COLO668 (cell line): ENCODE data around the gene TK1.
"Not testable (repeated sequence)": the region's sequence is repeated elsewhere in the genome, so short reads cannot be mapped to it uniquely, and the experiment has no call there.

ENCODE experiments used
- DNase-seq: peaks from one replicate; lab custom pipeline; 2025; ENCODE audit not compliant: unreplicated experiment; lab: John Stamatoyannopoulos, UW

TK1 gene, protein sequence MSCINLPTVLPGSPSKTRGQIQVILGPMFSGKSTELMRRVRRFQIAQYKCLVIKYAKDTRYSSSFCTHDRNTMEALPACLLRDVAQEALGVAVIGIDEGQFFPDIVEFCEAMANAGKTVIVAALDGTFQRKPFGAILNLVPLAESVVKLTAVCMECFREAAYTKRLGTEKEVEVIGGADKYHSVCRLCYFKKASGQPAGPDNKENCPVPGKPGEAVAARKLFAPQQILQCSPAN

DNA sequence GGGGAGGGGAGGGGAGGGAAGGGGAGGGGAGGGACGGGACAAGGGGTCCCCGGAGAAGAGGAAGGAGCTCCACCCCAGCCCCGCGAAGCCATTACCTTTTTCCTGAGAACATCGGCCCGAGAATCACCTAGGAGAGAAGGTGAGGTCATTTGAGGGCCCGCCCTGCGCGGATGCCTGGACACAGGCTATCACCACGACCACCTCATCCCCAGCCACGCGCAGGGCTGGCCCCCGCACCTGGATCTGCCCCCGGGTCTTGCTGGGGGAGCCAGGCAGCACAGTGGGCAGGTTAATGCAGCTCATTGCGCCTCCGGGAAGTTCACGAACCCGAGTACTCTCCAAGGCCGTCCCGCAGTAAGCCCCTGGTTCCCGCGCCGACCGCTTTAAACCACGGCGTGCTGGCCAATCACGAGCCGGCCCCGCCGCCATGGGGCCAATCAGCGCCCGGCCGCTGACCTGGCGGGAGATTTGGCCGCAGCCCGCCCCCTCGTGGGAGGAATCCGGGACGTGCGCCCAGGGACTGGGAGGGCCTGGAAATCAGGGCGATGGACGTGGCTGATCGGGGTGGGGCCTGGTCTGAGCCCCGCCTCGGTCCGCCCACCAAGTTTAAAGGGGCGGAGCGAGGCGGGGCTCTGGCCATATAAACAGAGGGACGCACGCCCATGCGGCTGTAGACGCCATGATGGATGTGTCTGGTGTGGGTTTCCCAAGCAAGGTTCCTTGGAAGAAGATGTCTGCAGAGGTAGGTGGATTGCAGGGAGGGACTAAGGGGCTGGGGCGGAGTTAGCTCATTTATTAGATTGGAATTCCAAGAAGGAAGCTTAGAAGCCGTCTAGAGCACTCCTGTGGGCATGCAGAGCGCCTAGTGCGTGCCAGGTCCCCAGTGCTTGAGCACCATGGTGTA lies at the start of gene TK1, which contains the start of gene AFMID:
TK1 (minus strand) TSS at position 361 of the 904 bp plus-strand sequence; CDS start at position 303, 58 bp downstream.
AFMID (plus strand) TSS at position 671 of the 904 bp plus-strand sequence; CDS start at position 680, 9 bp downstream.
- peak; percentile 94 for DNase-seq

DNA sequence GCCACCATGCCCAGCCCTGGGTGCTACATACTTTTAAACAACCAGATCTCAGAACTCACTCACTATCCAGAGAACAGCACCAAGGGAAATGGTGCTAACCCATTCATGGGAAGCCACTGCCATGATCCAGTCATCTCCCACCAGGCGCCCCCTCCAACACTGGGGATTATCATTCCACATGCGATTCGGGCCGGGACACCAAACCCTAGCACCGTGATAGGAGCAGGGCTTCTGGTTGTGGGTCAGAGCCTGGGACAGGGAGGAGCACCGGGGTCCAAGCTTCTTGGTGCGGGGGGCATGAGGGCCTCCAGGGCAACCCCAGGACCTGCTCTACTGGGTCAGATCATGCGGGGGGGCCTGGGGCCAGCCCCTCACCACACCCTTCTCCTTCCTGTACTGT lies 49.0 kb upstream of the TK1 start:
- no peak for DNase-seq

DNA sequence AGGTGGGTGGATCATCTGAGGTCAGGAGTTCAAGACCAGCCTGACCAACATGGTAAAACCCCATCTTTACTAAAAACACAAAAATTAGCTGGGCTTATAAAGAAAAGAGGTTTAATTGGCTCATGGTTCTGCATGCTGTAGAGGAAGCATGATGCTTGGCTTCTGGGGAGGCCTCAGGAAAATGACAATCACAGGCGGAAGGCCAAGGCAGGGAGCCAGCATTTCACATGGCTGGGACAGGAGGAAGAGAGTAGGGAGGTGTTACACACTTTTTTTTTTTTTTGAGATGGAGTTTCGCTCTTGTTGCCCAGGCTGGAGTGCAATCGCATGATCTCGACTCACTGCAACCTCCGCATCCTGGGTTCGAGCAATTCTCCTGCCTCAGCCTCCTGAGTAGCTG lies 48.2 kb upstream of the TK1 start:
- not testable (repeated sequence) for DNase-seq

DNA sequence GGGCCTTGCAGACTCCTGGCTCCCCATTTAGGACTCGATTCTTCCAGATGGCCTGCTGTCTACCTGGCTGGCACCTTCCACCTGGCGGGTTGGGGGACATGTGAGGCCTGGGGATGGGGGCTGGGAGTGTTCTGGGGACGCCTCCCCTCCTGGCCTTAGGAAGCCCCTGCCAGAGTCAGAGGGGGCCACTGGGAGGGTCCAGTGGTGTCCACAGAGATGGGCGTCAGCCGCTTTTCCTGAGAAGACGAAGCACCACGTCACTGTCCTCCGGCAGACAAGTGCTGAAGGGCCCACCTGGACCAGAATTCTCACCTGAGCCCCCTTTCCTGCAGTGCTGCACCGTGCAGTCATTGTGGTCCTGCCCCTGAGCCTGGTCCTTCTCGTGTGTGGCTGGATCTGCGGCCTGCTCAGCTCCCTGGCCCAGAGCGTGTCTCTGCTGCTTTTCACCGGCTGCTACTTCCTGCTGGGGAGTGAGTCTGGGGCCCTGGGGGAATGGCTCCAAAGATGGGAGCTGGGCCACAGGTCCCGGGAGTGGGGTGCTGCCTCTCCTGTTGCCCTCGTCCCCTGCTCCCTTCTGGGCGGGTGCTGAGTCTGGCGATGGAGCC lies 47.5 kb upstream of the TK1 start:
- no peak for DNase-seq

DNA sequence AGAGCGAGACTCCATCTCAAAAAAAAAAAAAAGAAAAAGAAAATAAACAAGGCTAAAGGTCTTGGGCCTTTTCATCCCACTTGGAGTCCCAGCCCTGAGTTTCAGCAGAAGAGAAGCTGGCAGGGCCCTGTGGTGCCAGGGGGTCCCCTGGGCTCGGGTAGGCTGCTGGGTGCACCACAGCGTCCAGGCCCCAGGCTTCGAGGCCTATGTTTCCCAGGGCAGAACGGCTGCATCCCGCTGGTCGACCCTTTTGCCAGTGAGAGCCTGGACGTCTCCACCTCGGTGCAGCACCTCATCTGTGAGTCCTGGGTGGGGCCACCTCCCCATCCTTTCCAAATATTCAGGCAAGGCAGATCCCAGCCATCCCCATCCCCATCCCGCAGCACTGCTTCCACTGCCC lies 46.8 kb upstream of the TK1 start:
- DNase-seq, result no peak

DNA sequence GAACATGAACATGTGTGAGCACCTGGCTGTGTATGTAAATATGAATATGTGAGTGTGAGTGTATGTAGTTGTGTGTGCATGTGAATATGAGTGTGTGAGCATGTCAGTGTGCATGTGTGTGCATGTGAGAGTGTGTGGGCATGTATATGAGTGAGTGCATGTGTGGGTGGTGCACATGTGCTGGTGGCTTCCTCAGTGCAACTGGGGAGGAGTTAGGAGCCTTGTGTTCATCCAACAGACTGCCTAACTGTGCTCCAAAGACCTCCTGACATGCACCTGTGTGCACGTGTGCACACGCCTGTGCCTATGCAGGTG lies 46.0 kb upstream of the TK1 start:
- DNase-seq, result no peak

DNA sequence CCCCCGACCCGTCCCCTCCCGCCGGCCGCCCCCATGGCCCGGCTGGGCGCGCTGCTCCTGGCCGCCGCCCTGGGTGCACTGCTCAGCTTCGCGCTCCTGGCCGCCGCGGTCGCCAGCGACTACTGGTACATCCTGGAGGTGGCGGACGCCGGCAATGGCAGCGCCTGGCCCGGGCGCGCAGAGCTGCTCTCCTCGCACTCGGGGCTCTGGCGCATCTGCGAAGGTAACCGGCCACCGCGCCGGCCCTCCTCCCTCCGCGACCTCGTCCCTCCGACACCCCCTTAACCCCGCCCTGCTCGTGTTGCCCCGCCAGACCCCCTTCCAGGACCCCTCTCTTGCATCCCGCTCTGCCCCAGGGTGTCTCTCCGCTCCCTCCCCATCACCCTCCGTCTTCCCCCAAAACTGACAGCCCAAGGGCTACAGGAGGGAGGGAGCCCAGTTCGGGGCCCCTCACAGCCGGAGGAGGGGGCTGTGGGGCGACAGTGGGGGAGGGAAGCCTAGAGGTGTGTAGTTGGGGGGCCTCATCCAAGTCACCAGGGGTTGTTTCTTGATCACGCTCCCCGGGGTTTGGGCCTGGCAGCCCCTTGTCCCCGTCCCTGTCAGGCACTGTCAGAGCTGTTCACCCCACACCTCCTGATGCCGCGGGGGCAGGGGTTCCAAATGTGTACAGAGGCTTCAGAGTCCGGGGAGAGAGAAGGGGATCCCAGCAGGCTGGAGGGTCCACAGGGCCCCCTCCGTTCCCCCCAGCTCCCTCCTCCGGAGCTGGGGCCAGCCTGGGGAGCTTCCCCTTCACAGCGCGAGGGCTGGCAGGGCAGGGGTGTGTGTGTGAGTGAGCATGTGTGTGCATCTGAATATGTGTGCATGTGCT lies 45.4 kb upstream of the TK1 start:
- peak; percentile 11 for DNase-seq

DNA sequence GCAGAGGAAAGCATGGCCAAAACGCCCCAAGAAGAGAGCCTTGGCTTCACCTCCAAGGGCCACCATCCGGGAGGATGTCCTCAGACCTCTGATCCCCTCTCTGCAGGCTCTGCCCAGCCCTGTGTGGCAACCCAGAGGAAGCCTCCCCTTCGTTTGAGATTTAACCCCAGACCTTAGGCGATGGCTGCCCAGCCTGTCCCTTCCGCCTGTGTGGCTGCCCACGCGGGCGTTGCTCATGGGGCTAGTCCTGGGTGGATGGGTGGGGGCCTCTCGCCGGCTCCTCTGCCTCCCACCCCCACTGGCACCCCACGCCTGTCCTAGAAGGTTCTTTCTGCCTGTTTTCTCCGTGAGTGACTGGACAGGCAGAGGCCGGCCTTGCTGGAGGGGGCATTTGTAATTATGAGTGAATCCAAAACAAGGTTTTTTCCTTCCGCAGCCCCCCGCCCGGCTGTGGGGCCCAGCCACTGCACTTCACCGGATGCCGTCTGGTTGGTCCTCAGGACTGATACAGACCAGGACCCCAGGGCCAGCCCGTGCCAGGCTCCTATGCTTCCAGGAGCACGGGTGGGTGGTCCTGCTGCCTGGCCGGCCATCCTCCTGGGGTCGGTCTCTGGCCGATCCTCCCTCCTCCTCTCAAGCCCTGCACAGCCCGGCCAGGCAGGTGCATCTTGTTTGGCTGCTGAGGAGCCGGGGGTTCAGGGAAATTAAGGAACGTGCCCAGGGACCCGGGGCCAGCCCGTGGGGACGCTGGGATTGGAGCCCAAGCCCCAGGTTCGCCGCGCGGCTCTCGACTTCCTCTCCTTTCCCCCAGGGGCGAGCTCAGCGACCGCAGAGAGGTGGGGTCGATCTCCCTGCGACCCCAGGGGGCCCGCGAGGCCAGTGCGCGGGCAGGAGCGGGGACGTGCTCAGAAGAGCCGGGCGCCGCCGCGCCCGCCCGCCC lies 44.4 kb upstream of the TK1 start, which contains the start of gene TMEM235:
TMEM235 (plus strand) TSS at position 636 of the 940 bp plus-strand sequence. CDS start 393 bp downstream, outside the sequence.
- DNase-seq, result no peak

DNA sequence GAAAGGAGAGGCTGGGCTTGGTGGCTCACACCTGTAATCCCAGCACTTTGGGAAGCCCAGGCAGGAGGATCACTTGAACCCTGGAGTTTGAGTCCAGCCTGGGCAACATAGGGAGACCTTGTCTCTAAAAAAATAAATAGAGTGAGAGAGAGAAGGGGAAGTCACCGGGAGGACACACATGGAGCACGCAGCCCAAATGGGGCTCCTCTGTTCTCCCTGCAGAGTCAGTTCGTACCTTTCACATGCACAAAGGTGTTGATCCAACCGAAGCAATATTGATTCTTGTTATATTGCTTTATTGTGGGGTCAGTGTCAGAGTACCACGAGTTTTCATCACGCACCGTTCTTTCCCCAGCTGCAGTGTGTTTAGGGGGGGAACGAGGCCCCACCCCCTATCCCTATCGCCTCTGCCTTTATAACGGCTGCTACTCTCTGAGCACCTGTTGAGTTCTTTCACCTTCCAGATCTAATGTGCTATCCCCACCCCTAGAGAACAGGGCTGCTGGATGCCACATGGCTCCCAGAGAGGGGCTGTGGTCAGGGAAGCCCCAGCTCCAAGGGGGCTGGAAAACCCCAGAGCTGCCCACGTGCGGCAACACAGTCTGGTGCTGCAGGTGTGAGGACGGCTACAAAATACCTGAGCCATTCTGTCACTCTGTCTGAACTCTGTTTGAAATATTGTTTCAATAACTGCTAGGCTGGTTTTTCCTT lies 43.6 kb upstream of the TK1 start:
- no peak for DNase-seq

DNA sequence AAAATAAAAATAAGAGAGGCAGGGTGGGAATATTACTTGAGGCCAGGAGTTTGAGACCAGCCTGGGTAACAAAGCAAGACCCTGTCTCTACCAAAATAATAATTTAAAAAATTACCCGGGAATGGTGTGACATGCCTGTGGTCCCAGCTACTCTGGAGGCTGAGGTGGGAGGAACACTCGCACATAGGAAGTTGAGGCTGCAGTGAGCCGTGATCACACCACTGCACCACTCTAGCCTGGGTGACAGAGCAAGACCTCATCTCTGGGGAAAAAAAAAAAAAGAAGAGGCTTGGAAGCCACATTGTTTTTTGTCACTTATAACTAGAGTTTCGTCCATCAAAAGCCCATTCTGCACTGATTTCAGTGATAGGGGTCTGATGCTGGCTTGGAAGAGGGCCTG lies 41.3 kb upstream of the TK1 start:
- no peak for DNase-seq

DNA sequence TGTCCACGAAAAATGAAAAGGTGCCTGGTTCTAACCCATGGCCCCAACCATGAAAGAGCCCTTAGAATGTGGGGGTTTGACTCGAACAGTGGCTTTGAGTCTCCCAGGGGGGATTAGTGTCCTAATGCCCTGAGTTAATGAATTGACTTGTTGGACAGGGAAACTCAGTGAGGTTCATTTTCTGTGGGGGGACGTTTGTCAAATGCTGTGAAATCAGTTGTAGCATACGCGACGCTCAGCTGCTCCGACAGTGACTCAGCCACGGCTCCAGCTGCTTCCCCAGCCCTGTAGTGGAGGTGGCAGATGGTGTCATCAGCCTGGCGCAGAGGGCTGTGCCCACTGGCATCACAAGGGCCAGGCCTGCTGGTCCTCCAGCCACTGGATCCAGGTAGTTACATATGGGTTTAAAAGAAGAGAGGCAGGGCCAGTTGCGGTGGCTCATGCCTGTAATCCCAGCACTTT lies 40.6 kb upstream of the TK1 start:
- peak; percentile 68 for DNase-seq

DNA sequence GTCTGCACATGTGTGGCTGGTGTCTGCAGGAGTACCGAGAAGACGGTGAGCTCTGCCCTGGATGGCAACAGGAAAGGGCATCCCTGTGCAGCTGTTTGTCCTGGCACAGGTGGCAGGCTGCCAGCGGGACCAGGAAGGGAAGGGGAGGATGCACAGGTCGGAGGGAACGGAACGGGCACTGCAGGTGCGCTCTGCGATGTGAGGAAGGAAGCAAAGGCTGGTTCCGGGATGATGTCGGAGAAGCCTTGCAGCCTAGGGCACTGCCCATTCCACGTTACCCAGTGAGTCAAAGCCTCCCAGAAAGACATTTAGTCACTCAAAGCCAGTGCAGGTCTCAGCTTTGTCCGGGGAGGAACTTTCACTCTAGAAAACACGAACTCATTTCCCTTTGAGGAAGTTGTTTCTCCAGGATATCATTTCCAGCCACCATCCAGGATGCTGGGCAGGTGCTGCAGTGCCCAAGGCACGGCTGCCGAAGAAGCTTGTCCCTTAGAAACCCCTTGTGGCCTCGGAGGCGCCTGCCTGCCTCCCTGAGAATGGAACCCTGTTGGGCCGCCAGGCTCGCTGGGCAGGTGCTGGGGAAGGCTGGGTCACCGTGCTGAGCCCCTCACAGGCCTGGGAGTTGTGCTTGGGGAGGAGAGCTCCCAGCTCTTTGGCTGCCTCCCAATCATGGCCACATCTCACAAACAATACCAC lies 40.1 kb upstream of the TK1 start:
- peak; percentile 75 for DNase-seq

DNA sequence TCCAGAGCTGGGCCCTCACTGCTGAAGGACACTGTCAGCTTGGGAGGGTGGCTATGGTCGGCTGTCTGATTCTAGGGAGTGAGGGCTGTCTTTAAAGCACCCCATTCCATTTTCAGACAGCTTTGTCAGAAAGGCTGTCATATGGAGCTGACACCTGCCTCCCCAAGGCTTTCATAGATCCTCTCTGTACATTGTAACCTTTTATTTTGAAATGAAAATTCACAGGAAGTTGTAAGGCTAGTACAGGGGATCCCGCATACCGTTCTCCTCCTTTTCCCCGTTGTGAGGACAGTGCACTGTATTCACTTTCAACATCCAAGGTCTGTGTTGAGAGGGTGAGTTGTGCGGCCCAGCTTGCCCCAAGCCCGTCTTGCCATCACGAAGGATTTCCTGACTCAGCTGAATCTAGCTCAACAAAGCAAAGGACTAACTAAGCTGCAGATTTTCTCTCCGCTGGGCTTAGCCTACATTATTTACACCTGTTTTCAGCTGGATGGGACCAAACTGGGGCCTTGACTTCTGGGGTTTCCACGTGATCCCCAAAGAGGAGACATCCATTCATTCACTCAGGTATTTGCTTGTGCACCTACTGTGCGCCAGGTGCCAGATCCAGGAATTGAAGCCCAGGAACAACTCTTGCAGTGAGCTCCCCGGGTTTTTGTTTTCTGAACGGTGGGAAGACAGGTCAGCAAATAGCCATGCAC lies 39.4 kb upstream of the TK1 start:
- no peak for DNase-seq

DNA sequence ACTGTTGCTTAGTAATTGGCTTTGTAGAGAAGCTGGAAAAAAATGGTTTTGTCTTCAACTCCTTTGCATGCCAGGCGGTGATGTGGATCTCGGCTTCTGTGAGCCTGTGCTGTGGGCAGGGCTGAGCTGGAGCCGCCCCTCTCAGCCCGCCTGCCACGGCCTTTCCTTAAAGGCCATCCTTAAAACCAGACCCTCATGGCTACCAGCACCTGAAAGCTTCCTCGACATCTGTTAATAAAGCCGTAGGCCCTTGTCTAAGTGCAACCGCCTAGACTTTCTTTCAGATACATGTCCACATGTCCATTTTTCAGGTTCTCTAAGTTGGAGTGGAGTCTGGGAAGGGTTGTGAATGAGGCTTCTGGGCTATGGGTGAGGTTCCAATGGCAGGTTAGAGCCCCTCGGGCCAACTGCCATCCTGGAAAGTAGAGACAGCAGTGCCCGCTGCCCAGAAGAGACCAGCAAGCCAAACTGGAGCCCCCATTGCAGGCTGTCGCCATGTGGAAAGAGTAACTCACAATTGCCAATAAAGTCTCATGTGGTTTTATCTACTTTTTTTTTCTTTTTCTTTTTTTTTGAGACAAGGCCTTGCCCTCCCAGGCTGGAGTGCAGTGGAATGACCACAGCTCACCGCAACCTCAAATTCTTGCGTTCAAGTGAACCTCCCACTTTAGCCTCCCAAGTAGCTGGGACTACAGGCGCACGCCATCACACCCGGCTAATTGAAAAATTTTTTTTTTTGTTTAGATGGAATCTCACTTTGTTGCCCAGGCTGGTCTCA lies 38.4 kb upstream of the TK1 start:
- DNase-seq, result no peak

DNA sequence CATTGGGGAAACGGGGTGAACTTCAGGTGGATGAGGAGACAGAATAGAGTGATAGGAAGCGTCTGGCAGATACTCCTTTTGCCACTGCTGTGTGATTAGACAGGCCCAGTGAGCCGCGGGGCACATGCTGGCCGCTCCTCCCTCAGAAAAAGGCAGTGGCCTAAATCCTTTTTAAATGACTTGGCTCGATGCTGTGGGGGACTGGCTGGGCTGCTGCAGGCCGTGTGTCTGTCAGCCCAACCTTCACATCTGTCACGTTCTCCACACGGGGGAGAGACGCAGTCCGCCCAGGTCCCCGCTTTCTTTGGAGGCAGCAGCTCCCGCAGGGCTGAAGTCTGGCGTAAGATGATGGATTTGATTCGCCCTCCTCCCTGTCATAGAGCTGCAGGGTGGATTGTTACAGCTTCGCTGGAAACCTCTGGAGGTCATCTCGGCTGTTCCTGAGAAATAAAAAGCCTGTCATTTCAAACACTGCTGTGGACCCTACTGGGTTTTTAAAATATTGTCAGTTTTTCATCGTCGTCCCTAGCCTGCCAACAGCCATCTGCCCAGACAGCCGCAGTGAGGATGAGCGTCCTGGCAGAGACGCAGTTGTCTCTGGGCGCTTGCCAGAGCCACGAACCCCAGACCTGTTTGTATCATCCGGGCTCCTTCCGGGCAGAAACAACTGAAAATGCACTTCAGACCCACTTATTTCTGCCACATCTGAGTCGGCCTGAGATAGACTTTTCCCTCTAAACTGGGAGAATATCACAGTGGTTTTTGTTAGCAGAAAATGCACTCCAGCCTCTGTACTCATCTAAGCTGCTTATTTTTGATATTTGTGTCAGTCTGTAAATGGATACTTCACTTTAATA lies 37.6 kb upstream of the TK1 start:
- DNase-seq, result no peak

DNA sequence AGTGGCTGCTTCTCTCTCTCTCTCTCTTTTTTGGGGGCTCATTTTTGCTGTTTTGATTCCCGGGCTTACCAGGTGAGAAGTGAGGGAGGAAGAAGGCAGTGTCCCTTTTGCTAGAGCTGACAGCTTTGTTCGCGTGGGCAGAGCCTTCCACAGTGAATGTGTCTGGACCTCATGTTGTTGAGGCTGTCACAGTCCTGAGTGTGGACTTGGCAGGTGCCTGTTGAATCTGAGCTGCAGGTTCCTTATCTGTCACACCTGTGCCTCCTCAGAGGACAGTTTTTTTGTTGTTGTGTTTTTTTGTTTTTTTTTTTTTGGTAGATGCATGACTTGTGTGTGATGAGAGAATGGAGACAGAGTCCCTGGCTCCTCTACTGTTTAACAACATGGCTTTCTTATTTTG lies 36.9 kb upstream of the TK1 start:
- no peak for DNase-seq
